HG03520 (cell line): ENCODE data around the gene COL27A1.

Experiments
- ATAC-seq: cut with Tn5 transposase; IDR thresholded peaks from one replicate; pipeline ENCODE4 v1.9.1; 2021; ENCODE audit warnings: mild to moderate bottlenecking, moderate library complexity; ENCODE audit not compliant: unreplicated experiment

COL27A1 gene

GRCh38 chr9:114261987-114262386 is 106.7 kb downstream of the COL27A1 start:
- no peak for ATAC-seq

- no peak for ATAC-seq
Measured at GRCh38 chr9:114263853-114264510, 108.6 kb downstream of the COL27A1 start.

GRCh38 chr9:114264806-114265550 is 109.6 kb downstream of the COL27A1 start:
- no peak for ATAC-seq

- no peak for ATAC-seq
Measured at GRCh38 chr9:114266969-114267368, 111.6 kb downstream of the COL27A1 start.

GRCh38 chr9:114269023-114269422 is 113.7 kb downstream of the COL27A1 start:
- ATAC-seq = no peak

GRCh38 chr9:114270120-114270975 is 115.0 kb downstream of the COL27A1 start:
- ATAC-seq = no peak

- no peak for ATAC-seq
Measured at GRCh38 chr9:114271556-114272510, 116.5 kb downstream of the COL27A1 start.

- no peak for ATAC-seq
Measured at GRCh38 chr9:114272739-114273431, 117.5 kb downstream of the COL27A1 start.

GRCh38 chr9:114273461-114273881 is 118.1 kb downstream of the COL27A1 start:
- no peak for ATAC-seq

GRCh38 chr9:114274217-114274616 is 118.9 kb downstream of the COL27A1 start:
- ATAC-seq = no peak

- ATAC-seq = no peak
Measured at GRCh38 chr9:114275246-114276004, 120.1 kb downstream of the COL27A1 start.

- no peak for ATAC-seq
Measured at GRCh38 chr9:114276908-114277821, 121.8 kb downstream of the COL27A1 start.

- ATAC-seq = no peak
Measured at GRCh38 chr9:114278356-114278755, 123.0 kb downstream of the COL27A1 start.

GRCh38 chr9:114278881-114279570 is 123.7 kb downstream of the COL27A1 start:
- no peak for ATAC-seq

GRCh38 chr9:114279693-114280092 is 124.4 kb downstream of the COL27A1 start:
- no peak for ATAC-seq

- no peak for ATAC-seq
Measured at GRCh38 chr9:114280636-114281472, 125.5 kb downstream of the COL27A1 start.
